Astrocyte of the spinal cord (primary cell): ENCODE measurements around the gene ITGA11.

Source experiments
- DNase-seq: peaks from one replicate; pipeline ENCODE4 v3.0.0; 2011; ENCODE audit warnings: low read depth, low spot score
- H3K4me3 ChIP-seq: 2 replicates; pipeline ENCODE4 v1.5.1; 2011; ENCODE audit warnings: low read depth, mild to moderate bottlenecking, low read length, moderate library complexity
- in situ Hi-C: cut with HindIII; loops from 2 replicates; pipeline ENCODE4 v1.10.0; 2017; ENCODE audit warnings: low sequenced_read_pairs
- TF ChIP-seq, protein P1 (sequence below): IDR thresholded peaks from 2 replicates; pipeline ENCODE4 v1.5.1; 2012; ENCODE audit warnings: low read depth, mild to moderate bottlenecking, low read length, inconsistent platforms

ITGA11 gene

DNA sequence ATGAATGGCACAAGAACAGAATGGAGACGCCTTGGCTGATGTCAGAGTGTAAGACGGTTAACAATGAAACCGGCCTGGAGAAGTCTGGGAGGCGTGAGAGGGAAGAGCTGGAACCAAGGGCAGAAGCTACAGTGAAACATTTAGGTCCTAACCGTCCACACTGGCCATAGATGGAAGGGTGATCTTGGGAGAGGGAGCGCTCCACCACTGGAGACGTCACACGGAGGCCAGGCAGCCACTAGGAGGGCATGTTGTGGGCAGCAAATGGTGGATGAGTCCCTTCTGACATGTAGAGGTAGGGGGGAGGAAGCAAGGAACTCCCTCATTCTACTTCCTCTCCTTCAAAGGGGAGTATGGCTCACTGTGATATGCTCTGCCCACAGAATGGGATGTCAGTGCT lies 130.7 kb downstream of the ITGA11 start:
- no peak overlapping the region for H3K4me3 ChIP-seq
- TF ChIP-seq, protein P1, sequence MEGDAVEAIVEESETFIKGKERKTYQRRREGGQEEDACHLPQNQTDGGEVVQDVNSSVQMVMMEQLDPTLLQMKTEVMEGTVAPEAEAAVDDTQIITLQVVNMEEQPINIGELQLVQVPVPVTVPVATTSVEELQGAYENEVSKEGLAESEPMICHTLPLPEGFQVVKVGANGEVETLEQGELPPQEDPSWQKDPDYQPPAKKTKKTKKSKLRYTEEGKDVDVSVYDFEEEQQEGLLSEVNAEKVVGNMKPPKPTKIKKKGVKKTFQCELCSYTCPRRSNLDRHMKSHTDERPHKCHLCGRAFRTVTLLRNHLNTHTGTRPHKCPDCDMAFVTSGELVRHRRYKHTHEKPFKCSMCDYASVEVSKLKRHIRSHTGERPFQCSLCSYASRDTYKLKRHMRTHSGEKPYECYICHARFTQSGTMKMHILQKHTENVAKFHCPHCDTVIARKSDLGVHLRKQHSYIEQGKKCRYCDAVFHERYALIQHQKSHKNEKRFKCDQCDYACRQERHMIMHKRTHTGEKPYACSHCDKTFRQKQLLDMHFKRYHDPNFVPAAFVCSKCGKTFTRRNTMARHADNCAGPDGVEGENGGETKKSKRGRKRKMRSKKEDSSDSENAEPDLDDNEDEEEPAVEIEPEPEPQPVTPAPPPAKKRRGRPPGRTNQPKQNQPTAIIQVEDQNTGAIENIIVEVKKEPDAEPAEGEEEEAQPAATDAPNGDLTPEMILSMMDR, result no peak
- DNase-seq, result no peak
- in situ Hi-C loops, result no loop called here

DNA sequence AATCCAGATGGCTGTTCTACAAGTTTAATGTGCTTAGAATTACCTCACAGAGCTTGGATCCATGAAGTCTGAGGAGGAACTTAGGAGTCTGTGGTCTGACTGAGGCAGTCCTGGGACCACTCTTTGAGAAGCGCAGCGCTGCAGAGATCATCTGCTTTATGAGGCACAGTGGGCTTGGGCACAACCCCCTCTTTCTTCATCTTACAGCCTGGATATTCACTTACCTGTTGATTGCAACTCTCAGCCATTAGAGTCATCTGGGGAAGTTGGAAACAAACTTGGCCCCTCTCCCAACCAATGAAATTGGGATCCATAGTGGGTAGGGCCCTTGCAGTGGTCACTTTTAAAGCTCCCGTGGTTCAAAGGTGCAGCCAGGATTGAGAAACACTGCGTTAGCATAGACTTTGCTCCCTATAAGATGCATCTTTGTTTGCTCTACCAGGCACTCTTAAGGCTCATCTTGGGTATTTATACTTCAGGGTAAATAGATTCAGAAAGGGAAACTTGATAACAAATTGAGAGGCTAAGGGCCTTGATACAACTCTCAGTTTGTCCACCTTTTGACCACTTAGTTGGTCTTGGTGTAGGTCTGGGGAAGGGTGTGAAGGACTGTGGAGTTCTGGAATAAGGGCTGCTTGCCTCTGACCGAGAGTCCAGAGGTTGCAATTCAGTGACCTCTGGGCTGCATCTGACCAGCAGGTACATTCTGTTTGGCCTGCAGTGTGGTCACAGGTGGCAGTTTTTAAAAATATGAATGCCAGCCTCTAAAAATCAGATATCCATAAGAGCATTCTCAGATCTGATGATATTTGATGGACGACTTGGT lies 131.6 kb downstream of the ITGA11 start:
- TF ChIP-seq, protein P1, result no peak
- DNase-seq, result no peak
- in situ Hi-C loops, result no loop called here
- H3K4me3 ChIP-seq, result no peak overlapping the region

DNA sequence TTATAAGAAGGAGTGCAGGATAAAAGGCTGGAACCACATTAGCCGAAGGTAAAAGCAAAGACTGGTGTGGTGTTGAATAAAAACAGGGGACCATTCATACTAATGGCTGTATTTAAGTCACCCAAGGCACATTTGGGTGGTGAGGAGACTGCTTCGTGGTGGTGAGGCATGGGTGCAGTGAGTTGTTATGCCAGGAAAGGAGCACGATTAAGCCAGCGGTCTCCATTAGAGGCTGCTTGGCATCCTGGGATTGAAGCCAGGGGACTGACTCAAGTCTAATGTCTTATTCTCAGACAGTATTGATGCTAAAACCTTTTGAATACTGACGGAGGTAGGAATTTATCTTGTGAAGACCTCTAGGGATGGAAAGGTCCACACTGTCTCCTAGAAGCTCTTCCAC lies 132.5 kb downstream of the ITGA11 start:
- TF ChIP-seq, protein P1, result no peak
- peak; percentile 22 for DNase-seq
- no peak overlapping the region for H3K4me3 ChIP-seq
- in situ Hi-C loops, result no loop called here

DNA sequence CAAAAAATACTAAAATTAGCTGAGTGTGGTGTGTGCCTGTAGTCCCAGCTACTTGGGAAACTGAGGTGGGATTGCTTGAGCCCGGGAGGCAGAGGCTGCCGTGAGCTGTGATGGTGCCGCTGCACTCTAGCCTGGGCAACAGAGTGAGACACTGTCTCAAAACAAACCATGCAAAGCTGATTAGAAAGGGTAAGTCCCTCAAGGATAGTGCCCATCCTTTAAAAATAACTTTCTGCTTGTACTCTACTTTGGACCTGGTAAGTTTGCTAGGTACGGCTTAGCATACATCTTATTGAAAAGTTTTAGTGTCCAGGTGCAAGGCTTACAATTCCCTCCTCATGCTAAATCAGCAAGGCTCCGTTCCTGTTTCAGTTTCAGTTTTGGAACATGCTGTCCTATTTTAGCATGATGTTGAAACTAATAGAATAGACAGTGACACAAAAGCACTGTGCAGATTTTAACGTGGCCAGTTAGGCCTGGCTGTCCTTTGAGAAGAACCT lies 133.0 kb downstream of the ITGA11 start:
- in situ Hi-C loops, result no loop called here
- no peak overlapping the region for H3K4me3 ChIP-seq
- no peak for DNase-seq
- TF ChIP-seq, protein P1, result no peak

DNA sequence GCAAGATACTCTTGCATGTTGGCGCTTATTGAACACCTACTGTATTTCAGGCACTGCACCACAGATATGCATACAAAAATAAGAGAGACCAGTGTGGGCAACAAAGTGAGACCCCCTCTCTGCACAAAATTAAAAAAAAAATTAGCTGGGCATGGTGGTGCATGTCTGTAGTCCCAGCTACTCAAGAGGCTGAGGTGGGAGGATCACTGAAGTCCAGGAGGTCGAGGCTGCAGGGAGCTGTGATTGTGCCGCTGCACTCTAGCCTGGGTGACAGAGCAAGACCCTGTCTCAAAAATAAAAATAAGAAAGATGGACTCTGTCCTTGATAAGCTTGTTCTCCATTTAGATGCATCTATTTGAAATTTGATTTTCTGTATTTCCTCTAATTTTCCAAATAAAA lies 133.6 kb downstream of the ITGA11 start:
- H3K4me3 ChIP-seq, result no peak overlapping the region
- TF ChIP-seq, protein P1, result no peak
- in situ Hi-C loops, result no loop called here
- no peak for DNase-seq

DNA sequence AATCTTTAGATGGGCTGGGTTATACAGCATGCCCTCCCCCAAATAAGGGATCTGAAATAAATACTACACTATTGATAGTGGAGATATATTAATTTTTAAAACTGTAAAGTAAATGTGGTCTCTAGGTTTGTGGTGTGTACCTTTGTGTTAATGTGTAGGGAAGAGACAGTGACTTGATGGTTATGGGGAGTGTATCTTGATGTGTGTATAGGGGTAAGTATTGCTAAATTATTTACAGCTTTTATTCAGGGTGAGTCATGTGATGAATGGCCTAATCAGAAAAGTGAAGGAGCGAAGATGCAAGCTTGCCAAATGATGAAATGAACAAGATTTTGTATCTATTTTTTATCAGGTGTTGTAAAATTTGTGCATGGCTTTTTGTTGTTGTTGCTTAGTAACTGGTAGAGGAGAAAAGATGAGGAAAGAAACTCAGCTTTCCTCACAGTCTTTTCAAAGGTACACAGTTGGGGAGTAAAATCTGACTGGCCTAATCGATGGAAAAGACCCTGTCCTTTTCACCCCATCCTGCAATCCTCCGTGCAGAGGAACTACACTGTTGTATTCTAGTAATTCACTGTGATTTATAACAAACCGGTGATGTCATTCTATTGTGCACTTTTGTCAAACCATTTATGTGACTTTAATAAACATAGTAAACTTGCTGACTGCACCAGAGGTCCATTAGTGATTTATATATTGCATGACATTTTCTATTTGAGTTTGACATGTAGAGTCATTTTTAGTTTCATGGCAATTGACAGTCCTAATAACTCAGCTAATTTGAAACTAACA lies 136.8 kb downstream of the ITGA11 start:
- in situ Hi-C loops, result no loop called here
- TF ChIP-seq, protein P1, result no peak
- DNase-seq, result no peak
- no peak overlapping the region for H3K4me3 ChIP-seq
